HEK293T (cell line): ENCODE results near the gene GRM7.

Source experiments
- CTCF ChIA-PET: fragments of 350-600 bp; formaldehyde crosslinking; extraction: SDS; loops from one replicate; lab custom pipeline; 2021; ENCODE audit warnings: antibody characterized with exemption, inconsistent platforms; lab: Yijun Ruan, JAX
- POLR2A ChIA-PET: fragments of 350-600 bp; formaldehyde crosslinking; extraction: SDS; loops from one replicate; lab custom pipeline; 2020; ENCODE audit warnings: antibody characterized with exemption, inconsistent platforms; lab: Yijun Ruan, JAX
- DNase-seq: peaks from one replicate; pipeline ENCODE4 v3.0.0; 2012; ENCODE audit warnings: mixed read lengths; ENCODE audit errors: extremely low spot score
- ARNT ChIP-seq: fragments of 450-650 bp; IDR thresholded peaks from 2 replicates; pipeline ENCODE4 v1.6.1; 2017; ENCODE audit warnings: mild to moderate bottlenecking
- BHLHE40 ChIP-seq: fragments of 450-650 bp; IDR thresholded peaks from 2 replicates; pipeline ENCODE4 v1.6.1; 2016; ENCODE audit warnings: mild to moderate bottlenecking, moderate library complexity, borderline replicate concordance
- CTBP1 ChIP-seq: fragments of 450-650 bp; IDR thresholded peaks from 2 replicates; pipeline ENCODE4 v1.6.1; 2016; ENCODE audit warnings: borderline replicate concordance
- ELF4 ChIP-seq: fragments of 450-650 bp; IDR thresholded peaks from 2 replicates; pipeline ENCODE4 v1.6.1; 2017; ENCODE audit warnings: antibody characterized with exemption
- FOXA1 ChIP-seq: fragments of 450-650 bp; IDR thresholded peaks from 2 replicates; pipeline ENCODE4 v1.6.1; 2016; ENCODE audit warnings: mild to moderate bottlenecking
- FOXK2 ChIP-seq: fragments of 450-650 bp; IDR thresholded peaks from 2 replicates; pipeline ENCODE4 v1.6.1; 2016; ENCODE audit warnings: mild to moderate bottlenecking
- FOXM1 ChIP-seq: fragments of 450-650 bp; IDR thresholded peaks from 2 replicates; pipeline ENCODE4 v1.6.1; 2017; ENCODE audit warnings: mild to moderate bottlenecking, borderline replicate concordance
- HDGF ChIP-seq: fragments of 450-650 bp; IDR thresholded peaks from 2 replicates; pipeline ENCODE4 v1.6.1; 2017; ENCODE audit warnings: antibody characterized with exemption, borderline replicate concordance
- L3MBTL2 ChIP-seq: fragments of 450-650 bp; conservative IDR thresholded peaks from 2 replicates; pipeline ENCODE4 v1.6.1; 2016; ENCODE audit warnings: mild to moderate bottlenecking
- LEF1 ChIP-seq: fragments of 450-650 bp; IDR thresholded peaks from 2 replicates; pipeline ENCODE4 v1.6.1; 2017; ENCODE audit warnings: mild to moderate bottlenecking, borderline replicate concordance
- NFRKB ChIP-seq: fragments of 450-650 bp; IDR thresholded peaks from 2 replicates; pipeline ENCODE4 v1.6.1; 2016; ENCODE audit warnings: mild to moderate bottlenecking, moderate library complexity
- SP1 ChIP-seq: fragments of 450-650 bp; IDR thresholded peaks from 2 replicates; pipeline ENCODE4 v1.6.1; 2017
- SUZ12 ChIP-seq: fragments of 450-650 bp; IDR thresholded peaks from 2 replicates; pipeline ENCODE4 v1.6.1; 2016; ENCODE audit warnings: mild to moderate bottlenecking
- TARDBP ChIP-seq: fragments of 450-650 bp; IDR thresholded peaks from 2 replicates; pipeline ENCODE4 v1.6.1; 2016
- ZNF384 ChIP-seq: fragments of 450-650 bp; IDR thresholded peaks from 2 replicates; pipeline ENCODE4 v1.6.1; 2016
- TF ChIP-seq, protein P1 (sequence below): fragments of 450-650 bp; IDR thresholded peaks from 2 replicates; pipeline ENCODE4 v1.6.1; 2016

Gene GRM7

DNA sequence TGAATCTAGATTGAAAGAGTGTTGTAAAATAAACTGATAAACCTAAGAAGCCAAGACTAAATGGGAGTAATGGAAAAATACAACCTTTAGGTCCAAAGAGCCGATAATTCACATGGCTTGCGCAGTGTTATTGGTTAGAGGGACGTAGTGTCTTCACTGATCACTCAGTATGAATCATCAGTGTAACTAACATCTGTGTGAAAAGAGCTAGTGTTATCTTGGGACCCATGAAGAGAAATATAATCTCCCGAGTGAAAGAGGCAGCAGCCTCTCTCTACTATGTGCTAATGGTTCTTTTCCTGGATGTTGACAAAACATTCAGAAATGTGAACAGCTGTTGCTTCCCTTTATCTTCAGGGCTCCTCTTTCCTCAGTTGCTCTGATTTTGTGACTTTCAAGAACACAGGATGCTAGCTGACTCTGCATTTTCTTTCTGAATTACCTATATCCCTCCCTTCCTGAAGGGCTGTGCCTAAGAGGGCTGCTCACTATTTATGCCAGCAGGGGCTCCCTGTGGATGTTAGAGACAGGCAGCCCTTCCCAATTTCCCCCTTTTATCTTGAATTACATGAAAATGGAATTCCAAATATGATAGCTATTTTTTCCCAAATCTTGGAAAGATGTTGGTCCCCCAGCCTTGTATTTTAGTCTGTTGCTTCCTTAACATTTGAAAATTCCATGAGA is 128.8 kb downstream of the GRM7 start:
- POLR2A ChIA-PET: no interaction called here
- CTCF ChIA-PET: no interaction called here
- no peak for DNase-seq
- no peak for TF ChIP-seq SUZ12
- no peak for TF ChIP-seq CTBP1
- no peak for TF ChIP-seq HDGF
- TF ChIP-seq LEF1: no peak
- TF ChIP-seq ELF4: no peak
- TF ChIP-seq TARDBP: no peak
- no peak for TF ChIP-seq SP1
- TF ChIP-seq FOXK2: no peak

DNA sequence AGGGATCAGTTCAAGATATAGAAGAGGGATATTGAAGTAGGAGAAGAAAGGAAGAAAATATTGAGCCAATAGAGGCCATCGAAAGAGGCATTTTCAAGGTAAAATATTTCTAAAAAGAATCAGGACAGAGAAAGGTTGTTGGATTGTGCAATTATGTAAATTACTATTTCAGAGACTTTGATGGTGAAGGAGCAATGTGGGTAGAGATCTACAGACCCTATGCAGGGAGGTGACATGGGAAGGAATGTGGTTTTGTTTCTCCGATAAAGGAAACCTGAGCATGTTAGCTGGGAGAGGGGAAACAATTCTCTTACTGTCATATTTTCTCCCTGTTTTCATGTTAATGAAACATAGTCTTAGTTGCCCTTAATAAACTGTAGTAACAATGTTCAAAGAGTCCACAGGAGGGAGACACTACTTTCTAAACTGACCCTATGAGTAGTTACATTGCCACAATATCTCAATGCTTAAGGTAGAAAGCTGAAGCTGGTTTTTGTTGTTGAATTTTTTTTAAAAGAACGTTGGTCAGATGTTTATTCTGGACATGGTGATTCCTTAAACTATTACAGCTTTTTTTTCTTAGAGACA is 133.3 kb downstream of the GRM7 start:
- TF ChIP-seq LEF1: no peak
- TF ChIP-seq BHLHE40: no peak
- no peak for TF ChIP-seq FOXA1
- TF ChIP-seq ARNT: no peak
- no peak for TF ChIP-seq NFRKB
- no peak for TF ChIP-seq ZNF384
- TF ChIP-seq CTBP1: no peak
- TF ChIP-seq FOXM1: no peak
- no peak for TF ChIP-seq TARDBP
- no peak for TF ChIP-seq HDGF
- TF ChIP-seq ELF4: no peak
- TF ChIP-seq, protein P1, sequence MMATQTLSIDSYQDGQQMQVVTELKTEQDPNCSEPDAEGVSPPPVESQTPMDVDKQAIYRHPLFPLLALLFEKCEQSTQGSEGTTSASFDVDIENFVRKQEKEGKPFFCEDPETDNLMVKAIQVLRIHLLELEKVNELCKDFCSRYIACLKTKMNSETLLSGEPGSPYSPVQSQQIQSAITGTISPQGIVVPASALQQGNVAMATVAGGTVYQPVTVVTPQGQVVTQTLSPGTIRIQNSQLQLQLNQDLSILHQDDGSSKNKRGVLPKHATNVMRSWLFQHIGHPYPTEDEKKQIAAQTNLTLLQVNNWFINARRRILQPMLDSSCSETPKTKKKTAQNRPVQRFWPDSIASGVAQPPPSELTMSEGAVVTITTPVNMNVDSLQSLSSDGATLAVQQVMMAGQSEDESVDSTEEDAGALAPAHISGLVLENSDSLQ: no peak
- TF ChIP-seq SP1: no peak
- TF ChIP-seq L3MBTL2: no peak
- TF ChIP-seq FOXK2: no peak
- no peak for TF ChIP-seq SUZ12
- DNase-seq: no peak
- CTCF ChIA-PET: no interaction called here
- POLR2A ChIA-PET: no interaction called here

DNA sequence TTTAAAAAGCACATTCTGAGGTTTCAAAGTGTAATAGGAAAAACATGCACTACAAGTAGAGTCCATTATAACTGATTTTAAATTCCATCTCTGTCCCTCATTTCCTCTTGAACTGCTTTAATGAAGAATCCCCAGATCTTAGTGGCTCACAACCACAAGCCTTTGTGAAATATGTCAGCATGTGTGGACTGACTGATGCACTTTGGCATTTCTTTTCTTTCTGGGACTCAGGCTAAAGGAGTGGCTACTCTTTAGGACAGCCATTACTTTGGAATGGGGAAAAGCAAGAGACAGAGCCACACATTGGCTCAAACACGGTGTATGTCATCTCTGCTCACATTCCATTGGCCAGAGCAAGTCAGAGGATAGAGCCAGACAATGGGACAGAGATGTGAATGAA is 139.6 kb downstream of the GRM7 start:
- TF ChIP-seq LEF1: no peak
- TF ChIP-seq FOXM1: no peak
- no peak for TF ChIP-seq SUZ12
- TF ChIP-seq, protein P1: no peak
- TF ChIP-seq SP1: no peak
- TF ChIP-seq ELF4: no peak
- no peak for TF ChIP-seq CTBP1
- no peak for TF ChIP-seq L3MBTL2
- no peak for TF ChIP-seq NFRKB
- TF ChIP-seq ZNF384: no peak
- TF ChIP-seq FOXA1: no peak
- no peak for TF ChIP-seq HDGF
- TF ChIP-seq BHLHE40: no peak
- TF ChIP-seq TARDBP: no peak
- TF ChIP-seq FOXK2: no peak
- no peak for TF ChIP-seq ARNT
- CTCF ChIA-PET: no interaction called here
- DNase-seq: no peak
- POLR2A ChIA-PET: no interaction called here

DNA sequence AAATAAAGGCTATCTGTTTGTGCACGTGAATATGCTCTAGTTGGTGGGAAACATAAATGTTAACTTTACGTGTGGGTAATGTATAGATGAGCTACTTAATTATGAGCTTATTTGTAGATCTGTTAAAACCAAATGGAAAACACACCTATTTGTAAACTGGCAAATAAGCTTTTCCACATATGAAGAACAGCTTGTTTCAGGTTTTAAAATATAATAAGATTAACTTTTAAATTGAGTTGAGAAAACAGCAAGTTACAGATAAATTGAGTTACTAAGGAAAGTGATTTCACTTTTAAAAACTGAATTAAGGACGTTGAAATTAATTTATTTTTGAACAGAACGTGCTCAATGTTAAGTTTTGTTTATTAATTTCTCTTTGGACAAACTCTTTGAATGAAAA is 140.5 kb downstream of the GRM7 start:
- TF ChIP-seq SUZ12 (no peak), SP1 (no peak), CTBP1 (no peak), L3MBTL2 (no peak), ELF4 (no peak), FOXA1 (no peak), ZNF384 (no peak), BHLHE40 (no peak), TARDBP (no peak), NFRKB (no peak), FOXM1 (no peak), ARNT (no peak), FOXK2 (no peak), HDGF (no peak), LEF1 (no peak)
- TF ChIP-seq, protein P1: no peak
- DNase-seq: no peak
- CTCF ChIA-PET: no interaction called here
- POLR2A ChIA-PET: no interaction called here

DNA sequence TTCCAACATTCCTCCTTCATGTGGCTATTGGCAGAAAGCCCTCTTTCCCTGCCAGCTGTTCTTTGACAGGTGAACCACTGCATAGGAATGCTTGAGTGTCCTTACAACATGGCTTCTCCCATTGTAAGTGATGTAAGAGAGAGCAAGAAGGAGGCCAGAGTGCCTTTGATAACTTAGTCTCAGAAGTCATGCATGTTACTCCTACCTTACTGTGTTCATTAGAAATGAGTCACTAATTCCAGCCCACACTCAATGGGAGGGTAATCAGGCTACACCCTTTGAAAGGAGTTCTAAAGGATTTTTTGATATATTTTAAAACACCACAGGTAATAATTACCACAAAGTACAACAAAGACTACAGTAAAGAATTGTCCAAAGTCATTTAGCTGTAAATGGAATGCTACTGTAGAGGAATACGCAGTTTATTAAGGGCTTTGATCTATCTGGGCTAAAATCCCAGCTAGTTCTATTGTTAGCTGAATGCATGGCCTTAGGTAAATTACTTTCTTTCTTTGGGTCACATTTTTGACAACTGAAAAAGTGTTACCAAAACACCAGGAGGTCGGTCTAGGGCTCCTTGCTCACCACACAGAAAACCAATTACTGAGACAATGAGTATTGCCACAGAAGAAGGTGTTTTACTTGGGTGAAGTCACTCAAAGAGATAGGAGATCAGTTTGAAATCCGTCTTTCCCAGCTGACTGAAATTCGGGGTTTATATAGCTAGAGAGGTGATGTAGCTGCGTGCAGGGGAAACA is 154.9 kb downstream of the GRM7 start:
- CTCF ChIA-PET: no interaction called here
- TF ChIP-seq TARDBP (no peak), FOXM1 (no peak), FOXA1 (no peak), HDGF (no peak), ZNF384 (no peak), LEF1 (no peak), FOXK2 (no peak), L3MBTL2 (no peak), ELF4 (no peak), NFRKB (no peak), CTBP1 (no peak), SP1 (no peak), BHLHE40 (no peak), SUZ12 (no peak), ARNT (no peak)
- TF ChIP-seq, protein P1: no peak
- POLR2A ChIA-PET: no interaction called here
- no peak for DNase-seq
